Measurements from ENCODE around the gene SCYL2. TPM values are rescaled to one million over a fixed set of nuclear protein-coding genes. Genes with fewer than 3 reads are reported as not detected.
A peak's percentile ranks its signal among the peaks of the same experiment; 100 is the strongest.
"Not testable (repeated sequence)": the region's sequence is repeated elsewhere in the genome, so short reads cannot be mapped to it uniquely, and the experiment has no call there.

SCYL2 gene
- total RNA-seq, 1 donor from 2014 or later = 53.9 TPM

GRCh38 chr12:100274291-100274690, 7.3 kb downstream of the SCYL2 start:
- Mint-ChIP-seq H3K4me3 (ENCODE audit: unreplicated experiment) (no peak overlapping the region), H3K27me3 (ENCODE audit: low read depth) (no peaks in the 10 kb centered on the region), H3K36me3 (ENCODE audit: low read depth) (peaks cover 2% of the 10 kb centered on the region), H3K4me1 (ENCODE audit: low read depth) (peaks cover 41% of the 10 kb centered on the region), H3K27ac (ENCODE audit: unreplicated experiment) (no peak overlapping the region), H3K9me3 (ENCODE audit: low read depth) (no peaks in the 10 kb centered on the region)
- no peak for DNase-seq (ENCODE audit: low spot score)
- TF ChIP-seq, protein P1, sequence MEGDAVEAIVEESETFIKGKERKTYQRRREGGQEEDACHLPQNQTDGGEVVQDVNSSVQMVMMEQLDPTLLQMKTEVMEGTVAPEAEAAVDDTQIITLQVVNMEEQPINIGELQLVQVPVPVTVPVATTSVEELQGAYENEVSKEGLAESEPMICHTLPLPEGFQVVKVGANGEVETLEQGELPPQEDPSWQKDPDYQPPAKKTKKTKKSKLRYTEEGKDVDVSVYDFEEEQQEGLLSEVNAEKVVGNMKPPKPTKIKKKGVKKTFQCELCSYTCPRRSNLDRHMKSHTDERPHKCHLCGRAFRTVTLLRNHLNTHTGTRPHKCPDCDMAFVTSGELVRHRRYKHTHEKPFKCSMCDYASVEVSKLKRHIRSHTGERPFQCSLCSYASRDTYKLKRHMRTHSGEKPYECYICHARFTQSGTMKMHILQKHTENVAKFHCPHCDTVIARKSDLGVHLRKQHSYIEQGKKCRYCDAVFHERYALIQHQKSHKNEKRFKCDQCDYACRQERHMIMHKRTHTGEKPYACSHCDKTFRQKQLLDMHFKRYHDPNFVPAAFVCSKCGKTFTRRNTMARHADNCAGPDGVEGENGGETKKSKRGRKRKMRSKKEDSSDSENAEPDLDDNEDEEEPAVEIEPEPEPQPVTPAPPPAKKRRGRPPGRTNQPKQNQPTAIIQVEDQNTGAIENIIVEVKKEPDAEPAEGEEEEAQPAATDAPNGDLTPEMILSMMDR (IDR thresholded peaks at IDR 0.05) = no peak

GRCh38 chr12:100279159-100279558, 12.2 kb downstream of the SCYL2 start:
- Mint-ChIP-seq H3K36me3 (ENCODE audit: low read depth) (peaks cover 2% of the 10 kb centered on the region), H3K27me3 (ENCODE audit: low read depth) (no peaks in the 10 kb centered on the region), H3K4me3 (ENCODE audit: unreplicated experiment) (no peak overlapping the region), H3K4me1 (ENCODE audit: low read depth) (peaks cover 18% of the 10 kb centered on the region), H3K27ac (ENCODE audit: unreplicated experiment) (no peak overlapping the region), H3K9me3 (ENCODE audit: low read depth) (no peaks in the 10 kb centered on the region)
- TF ChIP-seq, protein P1 (IDR thresholded peaks at IDR 0.05) = no peak
- no peak for DNase-seq (ENCODE audit: low spot score)

DNA sequence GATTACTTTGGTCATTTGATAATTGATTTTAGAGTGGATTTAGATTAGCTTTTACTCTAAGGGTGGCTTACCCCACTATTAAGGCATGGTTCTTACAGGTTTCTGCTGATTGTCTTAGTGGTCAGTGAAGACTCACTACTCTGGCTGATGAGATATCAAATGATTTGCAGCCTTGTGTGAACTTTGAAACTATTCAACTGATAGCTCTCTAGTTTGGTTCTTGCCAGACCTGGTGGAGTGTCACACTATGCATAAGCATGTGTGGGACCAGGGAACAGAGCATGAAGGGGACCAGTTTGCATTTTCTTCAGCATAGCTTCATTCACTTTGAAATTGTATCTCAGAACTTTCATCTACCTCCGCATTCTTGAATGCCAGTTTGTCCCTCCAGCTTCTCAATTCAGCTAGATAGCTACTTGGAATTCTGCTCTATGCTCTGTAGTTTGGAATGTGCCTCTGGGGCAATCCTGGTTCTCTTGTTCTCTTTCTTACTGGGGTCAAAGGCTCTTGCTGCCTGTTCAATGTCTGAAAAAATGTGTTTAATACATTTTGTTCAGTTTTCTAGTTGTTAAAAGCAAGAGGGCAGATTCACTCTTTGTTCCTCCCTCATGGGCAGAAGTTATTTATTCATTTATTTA, 12.7 kb downstream of the SCYL2 start:
- DNase-seq (ENCODE audit: low spot score) = no peak
- peaks cover 14% of the 10 kb centered on the region for H3K4me1 Mint-ChIP-seq (ENCODE audit: low read depth)
- no peaks in the 10 kb centered on the region for H3K9me3 Mint-ChIP-seq (ENCODE audit: low read depth)
- H3K4me3 Mint-ChIP-seq (ENCODE audit: unreplicated experiment) = no peak overlapping the region
- H3K27ac Mint-ChIP-seq (ENCODE audit: unreplicated experiment) = peak overlapping the region; percentile 55
- H3K36me3 Mint-ChIP-seq (ENCODE audit: low read depth) = peaks cover 2% of the 10 kb centered on the region
- no peaks in the 10 kb centered on the region for H3K27me3 Mint-ChIP-seq (ENCODE audit: low read depth)
- TF ChIP-seq, protein P1 (IDR thresholded peaks at IDR 0.05) = no peak

DNA sequence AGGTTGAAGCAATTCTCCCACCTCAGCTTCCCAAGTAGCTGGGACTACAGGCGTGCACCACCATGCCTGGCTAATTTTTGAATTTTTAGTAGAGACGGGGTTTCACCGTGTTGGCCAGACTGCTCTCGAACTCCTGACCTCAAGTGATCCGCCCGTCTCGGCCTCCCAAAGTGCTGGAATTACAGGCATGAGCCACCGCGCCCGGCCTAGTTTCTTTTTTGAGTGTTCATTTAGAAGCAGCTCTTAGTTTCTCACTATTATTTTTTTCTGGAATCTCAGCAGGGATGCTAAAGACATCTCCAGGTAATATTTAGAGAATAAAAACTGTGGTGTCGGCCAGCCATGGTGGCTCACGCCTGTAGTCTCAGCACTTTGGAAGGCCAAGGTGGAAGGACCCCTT, 17.6 kb downstream of the SCYL2 start:
- H3K4me3 Mint-ChIP-seq (ENCODE audit: unreplicated experiment); DNase-seq (ENCODE audit: low spot score); H3K27me3 Mint-ChIP-seq (ENCODE audit: low read depth); H3K36me3 Mint-ChIP-seq (ENCODE audit: low read depth); H3K27ac Mint-ChIP-seq (ENCODE audit: unreplicated experiment); H3K9me3 Mint-ChIP-seq (ENCODE audit: low read depth): not testable (repeated sequence)
- H3K4me1 Mint-ChIP-seq (ENCODE audit: low read depth) = peaks cover 17% of the 10 kb centered on the region

DNA sequence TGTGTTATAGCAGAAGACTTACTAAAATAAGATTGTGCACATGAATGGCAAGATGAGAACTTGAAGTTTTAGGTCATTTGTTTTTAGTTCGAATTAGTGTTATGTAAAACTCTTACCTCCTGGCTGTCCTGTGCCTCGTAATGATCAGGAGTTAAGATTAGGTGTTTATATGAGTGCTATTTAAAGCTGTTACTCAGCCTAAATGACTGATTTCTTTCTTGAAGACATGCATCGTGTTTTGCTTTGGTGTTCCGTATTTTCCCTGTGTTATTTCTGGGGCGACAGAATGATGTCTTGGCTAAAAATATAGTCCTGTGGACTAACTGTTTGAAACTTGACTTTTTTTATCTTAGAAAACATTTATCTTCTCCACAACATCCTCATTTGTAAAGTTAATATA, 22.1 kb downstream of the SCYL2 start:
- no peak for DNase-seq (ENCODE audit: low spot score)
- no peak overlapping the region for H3K4me3 Mint-ChIP-seq (ENCODE audit: unreplicated experiment)
- peaks cover 11% of the 10 kb centered on the region for H3K36me3 Mint-ChIP-seq (ENCODE audit: low read depth)
- H3K9me3 Mint-ChIP-seq (ENCODE audit: low read depth) = no peaks in the 10 kb centered on the region
- TF ChIP-seq, protein P1 (IDR thresholded peaks at IDR 0.05) = no peak
- H3K4me1 Mint-ChIP-seq (ENCODE audit: low read depth) = peaks cover 8% of the 10 kb centered on the region
- H3K27me3 Mint-ChIP-seq (ENCODE audit: low read depth) = no peaks in the 10 kb centered on the region
- H3K27ac Mint-ChIP-seq (ENCODE audit: unreplicated experiment) = peak overlapping the region; percentile 36

DNA sequence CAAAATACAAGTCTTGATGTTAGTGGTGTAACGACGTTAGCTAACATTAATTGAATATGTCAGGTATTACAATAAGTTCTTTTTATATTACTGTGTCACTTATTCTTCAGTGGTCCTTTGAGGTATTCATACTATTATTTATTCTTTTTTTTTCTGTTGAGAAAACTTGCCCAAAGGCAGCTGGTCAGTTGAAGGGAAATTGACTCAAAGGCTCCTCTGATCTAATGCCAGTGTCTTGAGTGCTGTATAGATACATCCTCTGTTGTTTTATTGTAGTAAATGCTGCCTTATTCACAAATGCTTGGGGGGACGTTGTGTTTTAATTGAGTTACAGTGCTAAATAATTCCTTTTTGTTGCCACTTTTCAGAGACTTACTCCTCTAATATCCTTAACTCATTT, 23.0 kb downstream of the SCYL2 start:
- H3K4me1 Mint-ChIP-seq (ENCODE audit: low read depth) = peaks cover 7% of the 10 kb centered on the region
- no peak for DNase-seq (ENCODE audit: low spot score)
- no peaks in the 10 kb centered on the region for H3K9me3 Mint-ChIP-seq (ENCODE audit: low read depth)
- TF ChIP-seq, protein P1 (IDR thresholded peaks at IDR 0.05) = no peak
- no peak overlapping the region for H3K4me3 Mint-ChIP-seq (ENCODE audit: unreplicated experiment)
- no peak overlapping the region for H3K27ac Mint-ChIP-seq (ENCODE audit: unreplicated experiment)
- peaks cover 11% of the 10 kb centered on the region for H3K36me3 Mint-ChIP-seq (ENCODE audit: low read depth)
- H3K27me3 Mint-ChIP-seq (ENCODE audit: low read depth) = no peaks in the 10 kb centered on the region
